OCI-LY1 (cell line): ENCODE results near the gene PTPRA.

ENCODE experiments used
- H2AFZ ChIP-seq: fragments of 200-600 bp; sonication (generic), shearing (Covaris generic); 2 replicates; pipeline ENCODE4 v1.6.0; 2014; ENCODE audit warnings: antibody characterized with exemption, mild to moderate bottlenecking, low read length
- H3F3A ChIP-seq: fragments of 200-600 bp; sonication (generic), shearing (Covaris generic); 2 replicates; pipeline ENCODE4 v1.6.0; 2014; ENCODE audit warnings: mild to moderate bottlenecking, antibody characterized with exemption, low read length, moderate library complexity; ENCODE audit not compliant: insufficient read depth
- H3K27ac ChIP-seq: fragments of 200-600 bp; sonication (generic); 2 replicates; pipeline ENCODE4 v1.5.1; 2014; ENCODE audit warnings: low read length, mixed run types, mild to moderate bottlenecking, low read depth; ENCODE audit not compliant: poor library complexity, severe bottlenecking
- H3K27me3 ChIP-seq: fragments of 200-600 bp; sonication (generic); 2 replicates; pipeline ENCODE4 v1.6.0; 2014; ENCODE audit warnings: antibody characterized with exemption, mild to moderate bottlenecking, low read length, moderate library complexity; ENCODE audit not compliant: insufficient read depth
- H3K36me3 ChIP-seq: fragments of 200-600 bp; sonication (generic); 2 replicates; pipeline ENCODE4 v1.6.1; 2014; ENCODE audit warnings: mild to moderate bottlenecking, antibody characterized with exemption, low read length, moderate library complexity, mixed read lengths; ENCODE audit not compliant: insufficient read depth
- H3K4me1 ChIP-seq: fragments of 200-600 bp; sonication (generic); 2 replicates; pipeline ENCODE4 v1.5.1; 2014; ENCODE audit warnings: mild to moderate bottlenecking, low read length, moderate library complexity; ENCODE audit not compliant: insufficient read depth, severe bottlenecking
- H3K4me2 ChIP-seq: fragments of 200-600 bp; sonication (generic), shearing (Covaris generic); 2 replicates; pipeline ENCODE4 v1.6.1; 2014; ENCODE audit warnings: low read length
- H3K4me3 ChIP-seq: fragments of 200-600 bp; sonication (generic); 2 replicates; pipeline ENCODE4 v1.5.1; 2014; ENCODE audit warnings: low read length, low read depth, mild to moderate bottlenecking, mixed read lengths; ENCODE audit not compliant: poor library complexity, severe bottlenecking
- H3K79me2 ChIP-seq: fragments of 200-600 bp; shearing (Covaris generic); 2 replicates; pipeline ENCODE4 v1.6.1; 2016; ENCODE audit warnings: mixed run types, low read length, mixed read lengths; ENCODE audit not compliant: insufficient read depth
- H3K9ac ChIP-seq: fragments of 200-600 bp; sonication (generic), shearing (Covaris generic); 2 replicates; pipeline ENCODE4 v1.6.1; 2014; ENCODE audit warnings: mild to moderate bottlenecking, low read length, mixed read lengths
- H3K9me2 ChIP-seq: fragments of 200-600 bp; sonication (generic), shearing (Covaris generic); 2 replicates; pipeline ENCODE4 v1.6.1; 2014; ENCODE audit warnings: low read depth, mild to moderate bottlenecking, low read length, mixed read lengths
- H3K9me3 ChIP-seq: fragments of 200-600 bp; shearing (Covaris generic); 2 replicates; pipeline ENCODE4 v1.6.1; 2014; ENCODE audit warnings: low read length, mixed read lengths
- H4K20me1 ChIP-seq: fragments of 200-600 bp; sonication (generic), shearing (Covaris generic); 2 replicates; pipeline ENCODE4 v1.6.0; 2016; ENCODE audit warnings: mild to moderate bottlenecking, low read length; ENCODE audit not compliant: insufficient read depth
- EZH2 ChIP-seq: fragments of 200-600 bp; sonication (generic), shearing (Covaris generic); IDR thresholded peaks from 2 replicates; pipeline ENCODE4 v1.8.0; 2017; ENCODE audit warnings: borderline replicate concordance, mixed run types, mild to moderate bottlenecking, antibody characterized with exemption, low read length, moderate library complexity, mixed read lengths
- TF ChIP-seq, protein P1 (sequence below): fragments of 200-600 bp; sonication (generic), shearing (Covaris generic); IDR thresholded peaks from 2 replicates; pipeline ENCODE4 v1.5.1; 2017; ENCODE audit warnings: mild to moderate bottlenecking, antibody characterized with exemption, low read length, moderate library complexity, mixed read lengths

PTPRA gene

DNA sequence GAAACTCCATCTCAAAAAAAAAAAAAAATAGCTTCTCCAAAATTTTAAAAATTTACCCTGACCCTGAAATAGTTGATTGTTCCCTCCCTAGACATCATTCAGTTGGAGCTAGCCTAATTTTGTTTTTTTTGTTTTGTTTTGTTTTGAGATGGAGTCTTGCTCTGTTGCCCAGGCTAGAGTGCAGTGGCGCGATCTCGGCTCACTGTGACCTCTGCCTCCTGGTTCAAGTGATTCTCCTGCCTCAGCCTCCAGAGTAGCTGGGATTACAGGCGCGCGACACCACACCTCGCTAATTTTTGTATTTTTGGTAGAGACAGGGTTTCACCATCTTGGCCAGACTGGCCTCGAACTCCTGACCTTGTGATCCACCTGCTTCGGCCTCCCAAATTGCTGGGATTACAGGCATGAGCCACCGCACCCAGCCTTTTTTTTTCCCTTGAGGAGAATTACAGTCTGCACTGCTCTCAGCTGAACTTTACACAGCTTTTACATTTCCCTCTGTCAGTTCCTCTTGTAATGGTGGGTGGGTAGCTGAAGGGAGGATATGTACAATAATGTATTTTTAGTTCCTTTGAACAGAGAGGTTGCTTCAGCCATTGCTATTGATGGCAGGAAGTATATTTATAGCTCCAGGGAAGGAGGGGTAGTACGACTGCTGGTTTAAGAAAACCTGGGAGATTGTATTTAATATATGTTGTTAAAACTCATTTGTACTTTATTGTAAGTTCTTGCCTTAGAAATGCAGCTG is 27.7 kb downstream of the PTPRA start:
- TF ChIP-seq, protein P1, sequence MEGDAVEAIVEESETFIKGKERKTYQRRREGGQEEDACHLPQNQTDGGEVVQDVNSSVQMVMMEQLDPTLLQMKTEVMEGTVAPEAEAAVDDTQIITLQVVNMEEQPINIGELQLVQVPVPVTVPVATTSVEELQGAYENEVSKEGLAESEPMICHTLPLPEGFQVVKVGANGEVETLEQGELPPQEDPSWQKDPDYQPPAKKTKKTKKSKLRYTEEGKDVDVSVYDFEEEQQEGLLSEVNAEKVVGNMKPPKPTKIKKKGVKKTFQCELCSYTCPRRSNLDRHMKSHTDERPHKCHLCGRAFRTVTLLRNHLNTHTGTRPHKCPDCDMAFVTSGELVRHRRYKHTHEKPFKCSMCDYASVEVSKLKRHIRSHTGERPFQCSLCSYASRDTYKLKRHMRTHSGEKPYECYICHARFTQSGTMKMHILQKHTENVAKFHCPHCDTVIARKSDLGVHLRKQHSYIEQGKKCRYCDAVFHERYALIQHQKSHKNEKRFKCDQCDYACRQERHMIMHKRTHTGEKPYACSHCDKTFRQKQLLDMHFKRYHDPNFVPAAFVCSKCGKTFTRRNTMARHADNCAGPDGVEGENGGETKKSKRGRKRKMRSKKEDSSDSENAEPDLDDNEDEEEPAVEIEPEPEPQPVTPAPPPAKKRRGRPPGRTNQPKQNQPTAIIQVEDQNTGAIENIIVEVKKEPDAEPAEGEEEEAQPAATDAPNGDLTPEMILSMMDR: no peak
- no peak for TF ChIP-seq EZH2
- no peaks in the 10 kb centered on the region for H3K27me3 ChIP-seq
- H3K9me3 ChIP-seq: no peaks in the 10 kb centered on the region
- no peak overlapping the region for H3K9ac ChIP-seq
- no peaks in the 10 kb centered on the region for H3K36me3 ChIP-seq
- peaks cover 26% of the 10 kb centered on the region for H3K79me2 ChIP-seq
- peaks cover 14% of the 10 kb centered on the region for H3K4me1 ChIP-seq
- no peaks in the 10 kb centered on the region for H4K20me1 ChIP-seq
- no peaks in the 10 kb centered on the region for H3F3A ChIP-seq
- H3K4me3 ChIP-seq: no peak overlapping the region
- 0 out of 2 replicates have a peak overlapping the region, but pooled peaks have one; percentile 13 for H3K4me2 ChIP-seq
- peak overlapping the region; percentile 54 for H3K27ac ChIP-seq
- H2AFZ ChIP-seq: no peak overlapping the region
- no peaks in the 10 kb centered on the region for H3K9me2 ChIP-seq

DNA sequence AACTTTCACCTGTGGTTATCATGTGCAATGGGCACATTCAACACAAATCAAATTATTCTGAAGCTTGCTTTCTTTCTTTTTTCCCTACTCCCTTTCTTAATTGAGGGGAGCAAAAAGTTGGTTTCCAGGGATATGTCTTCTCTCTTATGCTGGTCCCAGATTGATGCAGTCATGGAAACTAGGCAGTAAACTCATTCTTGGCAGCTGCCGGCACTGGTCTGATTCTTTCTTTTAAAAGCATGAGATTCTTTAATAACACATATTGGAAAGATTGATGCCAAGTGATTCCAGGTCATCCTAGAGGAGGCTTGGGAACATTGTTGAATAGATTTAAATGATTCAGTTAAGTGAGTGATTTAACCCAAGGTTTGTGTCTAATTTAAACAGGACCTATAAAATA is 29.0 kb downstream of the PTPRA start:
- TF ChIP-seq, protein P1: no peak
- no peak for TF ChIP-seq EZH2
- Histone ChIP-seq H3K9ac (no peak overlapping the region), H4K20me1 (no peaks in the 10 kb centered on the region), H3K4me1 (peaks cover 14% of the 10 kb centered on the region), H3K27ac (no peak overlapping the region), H2AFZ (no peak overlapping the region), H3F3A (peaks cover 3% of the 10 kb centered on the region; the same call in 1 of the 2 replicates), H3K79me2 (peaks cover 23% of the 10 kb centered on the region), H3K36me3 (no peaks in the 10 kb centered on the region), H3K27me3 (no peaks in the 10 kb centered on the region), H3K9me2 (no peaks in the 10 kb centered on the region), H3K4me2 (no peak overlapping the region), H3K9me3 (no peaks in the 10 kb centered on the region), H3K4me3 (no peak overlapping the region)

DNA sequence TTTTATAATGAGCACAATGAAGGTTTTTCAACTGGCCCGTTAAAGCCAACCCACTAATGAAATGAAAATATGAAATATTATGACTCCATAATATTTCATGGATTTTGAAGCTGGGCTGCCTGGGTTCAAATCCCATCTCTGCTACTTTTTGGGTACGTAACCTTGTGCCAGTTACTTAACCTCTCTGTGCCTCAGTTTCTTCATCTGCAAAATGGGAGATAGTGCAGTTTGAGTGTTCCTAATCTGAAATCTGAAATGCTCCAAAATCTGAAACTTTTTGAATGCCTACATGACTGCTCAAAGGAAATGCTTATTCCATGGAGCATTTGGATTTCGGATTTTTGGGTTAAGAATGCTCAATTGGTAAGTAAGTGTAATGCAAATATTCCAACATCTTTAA is 29.5 kb downstream of the PTPRA start:
- Histone ChIP-seq H3K9me3 (no peaks in the 10 kb centered on the region), H3K4me2 (no peak overlapping the region), H3K36me3 (no peaks in the 10 kb centered on the region), H3K79me2 (peaks cover 23% of the 10 kb centered on the region), H3K27ac (no peak overlapping the region), H3K9ac (no peak overlapping the region), H3F3A (peaks cover 3% of the 10 kb centered on the region; the same call in 1 of the 2 replicates), H2AFZ (no peak overlapping the region), H3K4me1 (peaks cover 14% of the 10 kb centered on the region), H3K4me3 (no peak overlapping the region), H3K9me2 (no peaks in the 10 kb centered on the region), H3K27me3 (no peaks in the 10 kb centered on the region), H4K20me1 (no peaks in the 10 kb centered on the region)
- no peak for TF ChIP-seq EZH2
- TF ChIP-seq, protein P1: no peak
